ENCODE measurements around the gene PGBD4.

DNA sequence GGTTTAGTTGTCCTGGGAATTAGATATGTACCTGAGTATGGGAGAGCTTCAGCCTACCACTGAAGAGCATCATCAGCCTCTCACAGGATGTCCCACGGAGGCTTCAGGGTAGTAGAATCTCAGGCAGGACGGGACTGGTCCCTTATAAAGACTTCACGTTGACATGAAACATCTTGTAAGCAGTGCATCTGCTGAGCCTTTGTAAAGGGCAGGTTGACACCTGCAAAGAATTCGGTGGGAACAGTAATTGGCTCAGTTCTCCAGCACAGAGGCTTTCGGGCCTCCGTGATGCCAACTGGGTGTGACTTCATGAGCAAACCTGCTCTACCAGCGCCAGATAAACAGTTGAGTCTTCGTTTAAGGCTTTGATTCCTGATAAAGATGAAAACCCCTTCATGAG, 35.9 kb upstream of the PGBD4 start:
- TF ChIP-seq, protein P1, sequence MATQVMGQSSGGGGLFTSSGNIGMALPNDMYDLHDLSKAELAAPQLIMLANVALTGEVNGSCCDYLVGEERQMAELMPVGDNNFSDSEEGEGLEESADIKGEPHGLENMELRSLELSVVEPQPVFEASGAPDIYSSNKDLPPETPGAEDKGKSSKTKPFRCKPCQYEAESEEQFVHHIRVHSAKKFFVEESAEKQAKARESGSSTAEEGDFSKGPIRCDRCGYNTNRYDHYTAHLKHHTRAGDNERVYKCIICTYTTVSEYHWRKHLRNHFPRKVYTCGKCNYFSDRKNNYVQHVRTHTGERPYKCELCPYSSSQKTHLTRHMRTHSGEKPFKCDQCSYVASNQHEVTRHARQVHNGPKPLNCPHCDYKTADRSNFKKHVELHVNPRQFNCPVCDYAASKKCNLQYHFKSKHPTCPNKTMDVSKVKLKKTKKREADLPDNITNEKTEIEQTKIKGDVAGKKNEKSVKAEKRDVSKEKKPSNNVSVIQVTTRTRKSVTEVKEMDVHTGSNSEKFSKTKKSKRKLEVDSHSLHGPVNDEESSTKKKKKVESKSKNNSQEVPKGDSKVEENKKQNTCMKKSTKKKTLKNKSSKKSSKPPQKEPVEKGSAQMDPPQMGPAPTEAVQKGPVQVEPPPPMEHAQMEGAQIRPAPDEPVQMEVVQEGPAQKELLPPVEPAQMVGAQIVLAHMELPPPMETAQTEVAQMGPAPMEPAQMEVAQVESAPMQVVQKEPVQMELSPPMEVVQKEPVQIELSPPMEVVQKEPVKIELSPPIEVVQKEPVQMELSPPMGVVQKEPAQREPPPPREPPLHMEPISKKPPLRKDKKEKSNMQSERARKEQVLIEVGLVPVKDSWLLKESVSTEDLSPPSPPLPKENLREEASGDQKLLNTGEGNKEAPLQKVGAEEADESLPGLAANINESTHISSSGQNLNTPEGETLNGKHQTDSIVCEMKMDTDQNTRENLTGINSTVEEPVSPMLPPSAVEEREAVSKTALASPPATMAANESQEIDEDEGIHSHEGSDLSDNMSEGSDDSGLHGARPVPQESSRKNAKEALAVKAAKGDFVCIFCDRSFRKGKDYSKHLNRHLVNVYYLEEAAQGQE (IDR thresholded peaks at IDR 0.05; ENCODE audit: insufficient replicate concordance, low read depth), result no peak
- TF ChIP-seq POLR2AphosphoS5 (IDR thresholded peaks at IDR 0.05; ENCODE audit: low read depth) (no peak), SPI1 (IDR thresholded peaks at IDR 0.05; ENCODE audit: borderline replicate concordance, low read depth) (no peak), GABPA (IDR thresholded peaks at IDR 0.05; ENCODE audit: low read depth) (no peak)
- TF ChIP-seq, protein P2, sequence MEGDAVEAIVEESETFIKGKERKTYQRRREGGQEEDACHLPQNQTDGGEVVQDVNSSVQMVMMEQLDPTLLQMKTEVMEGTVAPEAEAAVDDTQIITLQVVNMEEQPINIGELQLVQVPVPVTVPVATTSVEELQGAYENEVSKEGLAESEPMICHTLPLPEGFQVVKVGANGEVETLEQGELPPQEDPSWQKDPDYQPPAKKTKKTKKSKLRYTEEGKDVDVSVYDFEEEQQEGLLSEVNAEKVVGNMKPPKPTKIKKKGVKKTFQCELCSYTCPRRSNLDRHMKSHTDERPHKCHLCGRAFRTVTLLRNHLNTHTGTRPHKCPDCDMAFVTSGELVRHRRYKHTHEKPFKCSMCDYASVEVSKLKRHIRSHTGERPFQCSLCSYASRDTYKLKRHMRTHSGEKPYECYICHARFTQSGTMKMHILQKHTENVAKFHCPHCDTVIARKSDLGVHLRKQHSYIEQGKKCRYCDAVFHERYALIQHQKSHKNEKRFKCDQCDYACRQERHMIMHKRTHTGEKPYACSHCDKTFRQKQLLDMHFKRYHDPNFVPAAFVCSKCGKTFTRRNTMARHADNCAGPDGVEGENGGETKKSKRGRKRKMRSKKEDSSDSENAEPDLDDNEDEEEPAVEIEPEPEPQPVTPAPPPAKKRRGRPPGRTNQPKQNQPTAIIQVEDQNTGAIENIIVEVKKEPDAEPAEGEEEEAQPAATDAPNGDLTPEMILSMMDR (IDR thresholded peaks at IDR 0.05; ENCODE audit: insufficient read depth, low read length), result no peak
